AG04450 (cell line): Measurements from ENCODE around the gene MLN. TPM values are rescaled to one million over a fixed set of nuclear protein-coding genes. Genes with fewer than 3 reads are reported as not detected.

Experiments used
- CTCF ChIA-PET: fragments of 300-600, 350-600 bp; formaldehyde crosslinking; extraction: SDS; loops from one replicate; lab custom pipeline; 2022; ENCODE audit warnings: antibody characterized with exemption, inconsistent platforms; lab: Charles Lee
- POLR2A ChIA-PET: fragments of 350-600 bp; formaldehyde crosslinking; extraction: SDS; loops from one replicate; lab custom pipeline; 2021; ENCODE audit warnings: antibody characterized with exemption, inconsistent platforms; lab: Yijun Ruan, JAX
- DNase-seq: peaks from one replicate; pipeline ENCODE4 v3.0.0-alpha.2; 2011; ENCODE audit warnings: low read depth, low spot score
- H3K27ac ChIP-seq: one replicate; pipeline ENCODE4 v1.5.1; 2012; ENCODE audit warnings: low read depth, low read length, control low read depth
- H3K27me3 ChIP-seq: one replicate; pipeline ENCODE4 v1.6.0; 2012; ENCODE audit warnings: low read length; ENCODE audit not compliant: control insufficient read depth, insufficient read depth
- H3K4me3 ChIP-seq: 2 replicates; pipeline ENCODE4 v1.5.1; 2011; ENCODE audit warnings: mild to moderate bottlenecking, low read depth, low read length, control low read depth
- H3K9me3 ChIP-seq: 2 replicates; pipeline ENCODE4 v1.5.1; 2012; ENCODE audit warnings: low read length; ENCODE audit not compliant: control insufficient read depth, insufficient read depth
- polyA plus RNA-seq: library from polyadenylated mRNA; depleted of rRNA; stranded (reverse); fragments of >200 nt; gene quantifications from 2 replicates; pipeline ENCODE4 v1.2.3, GENCODE V29; 2011
- TF ChIP-seq, protein P1 (sequence below): IDR thresholded peaks from 2 replicates; pipeline ENCODE4 v1.5.1; 2011; ENCODE audit warnings: low read depth, low read length, control low read depth, inconsistent platforms

Gene MLN
- polyA plus RNA-seq, 1 experiment, result not detected

DNA sequence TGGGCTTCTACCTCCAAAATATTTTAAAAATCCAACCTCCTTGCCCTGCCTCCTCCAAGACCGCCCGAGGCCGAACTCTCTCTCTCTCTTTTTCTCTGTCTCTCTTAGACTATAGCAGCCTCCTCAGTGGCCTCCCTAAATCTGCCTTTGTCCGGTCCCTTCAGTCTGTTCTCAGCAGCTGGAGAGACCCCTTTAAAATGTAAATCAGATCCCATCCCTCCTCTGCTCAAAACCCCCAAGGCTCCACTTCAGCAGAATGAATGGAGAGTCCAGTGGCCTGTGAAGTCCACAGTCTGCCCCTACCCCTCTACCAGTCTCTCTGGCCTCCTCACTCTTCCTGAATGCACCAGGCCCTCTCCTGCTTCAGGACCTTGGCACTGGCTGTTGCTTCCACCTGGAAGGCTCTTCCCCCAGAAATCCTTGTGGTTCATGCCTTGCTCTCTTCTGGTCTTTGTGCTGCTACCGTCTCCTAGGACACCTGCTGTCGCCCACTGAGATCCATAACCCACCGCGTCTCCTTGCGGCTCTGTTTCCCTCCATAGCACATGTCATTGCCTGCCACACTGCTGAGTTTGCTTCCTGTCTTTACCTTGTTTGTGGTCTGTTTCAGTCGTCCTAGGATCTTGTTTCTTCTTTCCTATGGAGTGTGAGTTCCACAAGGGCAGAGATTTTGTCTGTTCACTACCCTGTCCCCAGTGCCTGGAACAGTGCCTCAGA is 6.0 kb downstream of the MLN start:
- H3K4me3 ChIP-seq, result no peak overlapping the region
- H3K9me3 ChIP-seq, result no peaks in the 10 kb centered on the region
- H3K27ac ChIP-seq, result no peak overlapping the region
- CTCF ChIA-PET, result no interaction called here
- H3K27me3 ChIP-seq, result peaks cover 33% of the 10 kb centered on the region
- DNase-seq, result no peak
- POLR2A ChIA-PET, result interaction anchor here (1.1 kb wide), 1 partner anchor 26 kb away, joined by 4 read pairs; no protein-coding TSS in a partner anchor
- TF ChIP-seq, protein P1, sequence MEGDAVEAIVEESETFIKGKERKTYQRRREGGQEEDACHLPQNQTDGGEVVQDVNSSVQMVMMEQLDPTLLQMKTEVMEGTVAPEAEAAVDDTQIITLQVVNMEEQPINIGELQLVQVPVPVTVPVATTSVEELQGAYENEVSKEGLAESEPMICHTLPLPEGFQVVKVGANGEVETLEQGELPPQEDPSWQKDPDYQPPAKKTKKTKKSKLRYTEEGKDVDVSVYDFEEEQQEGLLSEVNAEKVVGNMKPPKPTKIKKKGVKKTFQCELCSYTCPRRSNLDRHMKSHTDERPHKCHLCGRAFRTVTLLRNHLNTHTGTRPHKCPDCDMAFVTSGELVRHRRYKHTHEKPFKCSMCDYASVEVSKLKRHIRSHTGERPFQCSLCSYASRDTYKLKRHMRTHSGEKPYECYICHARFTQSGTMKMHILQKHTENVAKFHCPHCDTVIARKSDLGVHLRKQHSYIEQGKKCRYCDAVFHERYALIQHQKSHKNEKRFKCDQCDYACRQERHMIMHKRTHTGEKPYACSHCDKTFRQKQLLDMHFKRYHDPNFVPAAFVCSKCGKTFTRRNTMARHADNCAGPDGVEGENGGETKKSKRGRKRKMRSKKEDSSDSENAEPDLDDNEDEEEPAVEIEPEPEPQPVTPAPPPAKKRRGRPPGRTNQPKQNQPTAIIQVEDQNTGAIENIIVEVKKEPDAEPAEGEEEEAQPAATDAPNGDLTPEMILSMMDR, result no peak

DNA sequence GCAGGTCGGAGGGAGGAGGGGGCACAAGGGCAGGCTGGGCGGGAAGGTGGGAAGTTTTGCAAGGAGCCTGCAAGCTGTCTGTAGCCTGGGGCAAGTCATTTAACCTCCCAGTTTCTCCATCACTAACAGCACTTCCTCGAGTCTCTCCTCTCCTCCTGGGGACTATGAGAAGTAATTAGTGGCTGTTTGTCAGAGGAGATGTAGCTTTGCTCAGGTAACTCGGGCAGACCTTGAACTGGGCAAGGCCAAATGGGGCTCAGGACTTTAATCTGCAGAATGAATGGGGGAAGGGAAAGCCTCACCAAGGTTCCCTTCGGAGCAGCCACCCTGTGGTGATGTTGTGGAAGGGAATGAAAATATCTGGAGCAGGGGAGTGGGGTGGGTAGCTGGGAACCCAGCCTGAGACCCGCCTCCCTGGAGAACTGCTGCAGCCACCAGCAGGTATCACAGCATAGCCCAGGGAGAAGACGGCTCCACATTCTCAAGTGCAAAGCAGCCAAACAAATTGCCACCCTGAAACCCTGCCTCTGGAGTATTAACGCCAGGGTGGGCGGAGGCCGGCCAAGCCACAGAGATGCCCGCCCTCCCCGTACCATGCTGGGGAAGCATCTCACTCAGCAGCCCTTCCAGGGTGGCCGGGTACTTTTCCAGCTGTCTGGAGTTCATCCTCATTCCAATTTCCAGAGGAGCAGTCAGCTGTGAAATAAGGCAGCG is 8.7 kb downstream of the MLN start:
- Histone ChIP-seq H3K4me3 (no peak overlapping the region), H3K27me3 (peaks cover 30% of the 10 kb centered on the region), H3K27ac (no peak overlapping the region), H3K9me3 (no peaks in the 10 kb centered on the region)
- ChIA-PET CTCF (interaction anchor here (1.3 to 1.8 kb wide), 2 partner anchors 84 to 260 kb away, joined by 3 to 13 read pairs; partner anchors contain the start of gene UQCC2), POLR2A (no interaction called here)
- TF ChIP-seq, protein P1, result no peak
- DNase-seq, result no peak

DNA sequence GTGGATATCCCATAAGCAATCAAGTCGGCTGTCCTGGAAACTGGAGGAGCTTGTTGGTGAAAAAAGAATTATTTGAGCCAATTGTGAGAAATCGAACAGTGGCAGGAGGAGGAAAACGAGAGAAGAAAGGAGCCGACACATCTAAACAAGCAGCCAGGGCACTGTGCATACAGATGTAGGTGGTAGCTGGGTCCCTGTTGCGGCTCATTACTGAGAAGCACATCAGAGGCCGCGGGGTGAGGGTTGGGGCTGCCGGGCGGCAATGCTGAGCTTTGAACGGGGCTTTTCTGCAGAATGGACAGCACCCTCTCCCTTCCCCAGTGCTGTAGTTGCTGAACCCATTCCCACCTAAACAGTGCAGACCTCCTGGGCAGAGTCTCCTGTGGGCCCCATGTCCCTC is 10.8 kb downstream of the MLN start:
- H3K27me3 ChIP-seq, result peaks cover 22% of the 10 kb centered on the region
- ChIA-PET CTCF (interaction anchor here (1.1 kb wide), 1 partner anchor 16 kb away, joined by 4 read pairs; no protein-coding TSS in a partner anchor), POLR2A (no interaction called here)
- TF ChIP-seq, protein P1, result no peak
- peaks cover 3% of the 10 kb centered on the region; the same call in 1 of the 2 replicates for H3K9me3 ChIP-seq
- DNase-seq, result no peak
- no peak overlapping the region for H3K4me3 ChIP-seq
- H3K27ac ChIP-seq, result no peak overlapping the region

DNA sequence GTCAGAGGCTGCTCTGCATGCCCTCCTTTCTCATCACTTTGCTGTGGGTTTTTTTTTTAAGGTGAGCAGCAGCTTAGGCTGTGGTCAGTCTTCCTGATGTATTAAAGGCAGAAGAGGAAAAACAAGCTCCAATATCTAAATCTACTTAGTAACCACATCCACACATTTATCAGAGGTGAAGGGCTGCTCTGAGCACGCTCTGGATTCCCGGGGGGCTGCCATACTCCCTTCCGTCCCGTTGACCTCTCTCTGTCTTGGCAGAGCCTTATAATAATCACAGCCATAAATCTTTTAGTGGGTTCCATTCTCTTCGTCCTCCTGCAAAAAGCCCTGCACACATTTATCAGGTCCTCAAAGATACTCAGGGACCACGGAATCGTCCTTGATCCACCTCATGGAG is 12.2 kb downstream of the MLN start:
- TF ChIP-seq, protein P1, result no peak
- DNase-seq, result no peak
- H3K27me3 ChIP-seq, result peaks cover 22% of the 10 kb centered on the region
- ChIA-PET POLR2A (no interaction called here), CTCF (interaction anchor here (0.7 kb wide), 1 partner anchor 263 kb away, joined by 3 read pairs; no protein-coding TSS in a partner anchor)
- H3K27ac ChIP-seq, result no peak overlapping the region
- H3K4me3 ChIP-seq, result no peak overlapping the region
- H3K9me3 ChIP-seq, result peaks cover 3% of the 10 kb centered on the region; the same call in 1 of the 2 replicates
